Right lobe of liver (tissue), 4 donors: Measurements from ENCODE around the gene DHFR.

Experiments
- CTCF ChIP-seq, 4 donors: fragments of 200-600 bp in 3 of 4; fragments of 450-650 bp in 1 of 4; IDR thresholded peaks; one replicate each; pipeline versions ENCODE4 v1.5.1 to v1.8.0; 2016 to 2022; ENCODE audit warnings: antibody characterized with exemption in 4 of 4, mild to moderate bottlenecking in 2 of 4
- POLR2A ChIP-seq: fragments of 450-650 bp; IDR thresholded peaks from one replicate; pipeline ENCODE4 v1.6.1; 2017; ENCODE audit warnings: antibody characterized with exemption, mild to moderate bottlenecking
- donor health status: DM: no; HTN: no; CAD: no.
- donor health status: DM: no; HTN: no; CAD: no.
- donor health status: DM: no; HTN: yes; CAD: no.

DNA sequence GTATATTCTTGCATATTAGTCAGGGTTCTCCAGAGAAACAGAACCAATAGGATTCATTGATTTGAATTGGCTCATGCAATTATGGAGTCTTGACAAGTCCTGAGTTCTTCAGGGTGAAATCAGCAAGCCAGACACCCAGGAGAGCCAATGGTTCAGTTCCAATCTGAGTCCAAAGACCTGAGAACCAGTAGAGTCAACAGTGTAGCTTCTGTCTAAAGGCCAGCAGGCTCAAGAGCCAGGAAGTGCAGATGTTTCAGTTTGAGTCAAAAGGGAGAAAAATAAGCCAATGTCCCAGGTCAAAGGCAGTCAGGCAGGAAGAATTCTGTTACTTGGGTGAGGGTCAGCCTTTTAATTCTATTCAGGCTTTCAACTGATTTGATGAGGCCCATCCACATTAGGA, 47.0 kb downstream of the DHFR start:
- TF ChIP-seq CTCF (IDR thresholded peaks at IDR 0.05) (no peak), POLR2A (no peak)
